ENCODE measurements around the gene RXFP4.

GRCh38 chr1:155961937-155962336 is 20.5 kb downstream of the RXFP4 start:
- TF ChIP-seq EP300 (IDR thresholded peaks at IDR 0.05) = peak in 1 of 2 donors; percentile 26
- TF ChIP-seq, protein P1, sequence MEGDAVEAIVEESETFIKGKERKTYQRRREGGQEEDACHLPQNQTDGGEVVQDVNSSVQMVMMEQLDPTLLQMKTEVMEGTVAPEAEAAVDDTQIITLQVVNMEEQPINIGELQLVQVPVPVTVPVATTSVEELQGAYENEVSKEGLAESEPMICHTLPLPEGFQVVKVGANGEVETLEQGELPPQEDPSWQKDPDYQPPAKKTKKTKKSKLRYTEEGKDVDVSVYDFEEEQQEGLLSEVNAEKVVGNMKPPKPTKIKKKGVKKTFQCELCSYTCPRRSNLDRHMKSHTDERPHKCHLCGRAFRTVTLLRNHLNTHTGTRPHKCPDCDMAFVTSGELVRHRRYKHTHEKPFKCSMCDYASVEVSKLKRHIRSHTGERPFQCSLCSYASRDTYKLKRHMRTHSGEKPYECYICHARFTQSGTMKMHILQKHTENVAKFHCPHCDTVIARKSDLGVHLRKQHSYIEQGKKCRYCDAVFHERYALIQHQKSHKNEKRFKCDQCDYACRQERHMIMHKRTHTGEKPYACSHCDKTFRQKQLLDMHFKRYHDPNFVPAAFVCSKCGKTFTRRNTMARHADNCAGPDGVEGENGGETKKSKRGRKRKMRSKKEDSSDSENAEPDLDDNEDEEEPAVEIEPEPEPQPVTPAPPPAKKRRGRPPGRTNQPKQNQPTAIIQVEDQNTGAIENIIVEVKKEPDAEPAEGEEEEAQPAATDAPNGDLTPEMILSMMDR (IDR thresholded peaks at IDR 0.05) = peak in 2 of 5 experiments; percentile 12 to 31
